ENCODE measurements around the gene SSTR3.

The SSTR3 gene

GRCh38 chr22:37228106-37229011 is 16.1 kb upstream of the SSTR3 start:
- DNase-seq = no peak

- DNase-seq = no peak
Measured at GRCh38 chr22:37226514-37226913, 14.2 kb upstream of the SSTR3 start.

- no peak for DNase-seq
Measured at GRCh38 chr22:37226087-37226486, 13.8 kb upstream of the SSTR3 start.

GRCh38 chr22:37225481-37225880 is 13.2 kb upstream of the SSTR3 start:
- DNase-seq = no peak

GRCh38 chr22:37224757-37225420 is 12.6 kb upstream of the SSTR3 start:
- DNase-seq = no peak

GRCh38 chr22:37223965-37224551 is 11.8 kb upstream of the SSTR3 start:
- no peak for DNase-seq

GRCh38 chr22:37222440-37222971 is 10.2 kb upstream of the SSTR3 start:
- peak; percentile 78 for DNase-seq

GRCh38 chr22:37221424-37222333 is 9.4 kb upstream of the SSTR3 start:
- no peak for DNase-seq

GRCh38 chr22:37220543-37220981 is 8.3 kb upstream of the SSTR3 start:
- no peak for DNase-seq

- DNase-seq = no peak
Measured at GRCh38 chr22:37219533-37219932, 7.3 kb upstream of the SSTR3 start.

GRCh38 chr22:37218771-37219411 is 6.6 kb upstream of the SSTR3 start:
- peak; percentile 69 for DNase-seq

GRCh38 chr22:37218399-37218770 is 6.1 kb upstream of the SSTR3 start:
- no peak for DNase-seq

- no peak for DNase-seq
Measured at GRCh38 chr22:37215890-37216289, 3.6 kb upstream of the SSTR3 start.

GRCh38 chr22:37214731-37215030 is 2.4 kb upstream of the SSTR3 start:
- no peak for DNase-seq

GRCh38 chr22:37213941-37214730 is 1.9 kb upstream of the SSTR3 start:
- no peak for DNase-seq

- DNase-seq = no peak
Measured at GRCh38 chr22:37213218-37213855, 1.1 kb upstream of the SSTR3 start.

GRCh38 chr22:37211866-37212173 is 457 bp downstream of the SSTR3 start:
- DNase-seq = no peak

GRCh38 chr22:37211075-37211865 is 1.0 kb downstream of the SSTR3 start:
- DNase-seq = no peak

GRCh38 chr22:37210041-37210803 is 2.1 kb downstream of the SSTR3 start:
- DNase-seq = no peak

Data from activated CD4-positive, alpha-beta T cell treated with anti-CD3 and anti-CD28 coated beads, Interleukin-10, Interleukin-2, amounts not matched to agents 100 ng/mL and 50 ng/mL, durations not matched to agents 16 hours and 8 hours (primary cell).